GM12878 (cell line): ENCODE measurements around the gene MAN1A1. TPM values are rescaled to one million over a fixed set of nuclear protein-coding genes. Genes with fewer than 3 reads are reported as not detected.
A peak's percentile ranks its signal among the peaks of the same experiment; 100 is the strongest.

Experiments used
- ATAC-seq: fragments of 200-7000 bp; cut with Tn5 transposase; 3 replicates; pipeline ENCODE4 v1.9.1; 2020; ENCODE audit warnings: mild to moderate bottlenecking, moderate library complexity
- BruUV-seq: library from RNA; stranded (reverse); fragments of 400-500 nt; replicated peaks from 2 replicates; lab custom pipeline; 2021; lab: Mats Ljungman, UMichigan
- CTCF ChIA-PET: fragments of 300-600 bp; sonication (Branson Sonifier 250); formaldehyde crosslinking; extraction: SDS; loops from one replicate; lab custom pipeline; 2021; ENCODE audit warnings: inconsistent platforms; lab: Yijun Ruan, JAX
- POLR2A ChIA-PET: fragments of 350-600 bp; formaldehyde crosslinking; extraction: SDS; loops from one replicate; lab custom pipeline; 2021; ENCODE audit warnings: inconsistent platforms; lab: Charles Lee
- RAD21 ChIA-PET: fragments of 300-600 bp; sonication (Branson Sonifier 250); formaldehyde crosslinking; loops from one replicate; lab custom pipeline; 2023; ENCODE audit warnings: antibody characterized with exemption; ENCODE audit not compliant: unreplicated experiment; lab: Charles Lee
- SMC1A ChIA-PET: fragments of 300-600 bp; sonication (Branson Sonifier 250); formaldehyde crosslinking; loops from one replicate; lab custom pipeline; 2023; ENCODE audit not compliant: unreplicated experiment, uncharacterized antibody; lab: Charles Lee
- DNase-seq: peaks from one replicate; pipeline ENCODE4 v3.0.0-alpha.2; 2011; ENCODE audit warnings: low read depth, low spot score
- FAIRE-seq: peaks from 3 replicates; lab custom pipeline; 2011; peaks lifted over from hg19 to GRCh38; lab: Jason Lieb, UNC
- H2AFZ ChIP-seq: 2 replicates; pipeline ENCODE4 v1.6.0; 2011; ENCODE audit warnings: low read depth, low read length, control low read depth; ENCODE audit not compliant: control insufficient read depth
- H3K27ac ChIP-seq: 2 replicates; pipeline ENCODE4 v1.5.1; 2011; ENCODE audit warnings: control low read depth; ENCODE audit not compliant: control insufficient read depth, insufficient read depth
- H3K27me3 ChIP-seq, 2 experiments: replicated peaks in 1 of 2; 2 replicates each; pipeline versions ENCODE4 v1.6.0 to v1.6.1; 2011; ENCODE audit warnings: low read length in 1 of 2; ENCODE audit not compliant: control insufficient read depth in 2 of 2, insufficient read depth in 2 of 2
- H3K36me3 ChIP-seq, 2 experiments: 2 replicates each; pipeline ENCODE4 v1.5.1; 2011; ENCODE audit warnings: low read length in 1 of 2; ENCODE audit not compliant: control insufficient read depth in 2 of 2, insufficient read depth in 2 of 2
- H3K4me1 ChIP-seq: 2 replicates; pipeline ENCODE4 v1.6.1; 2011; ENCODE audit warnings: mild to moderate bottlenecking, low read length, moderate library complexity, mixed read lengths; ENCODE audit not compliant: control insufficient read depth, insufficient read depth
- H3K4me2 ChIP-seq: 2 replicates; pipeline ENCODE4 v1.6.0; 2011; ENCODE audit warnings: control low read depth; ENCODE audit not compliant: control insufficient read depth, insufficient read depth
- H3K4me3 ChIP-seq: fragments of 200-600 bp; sonication (generic); 2 replicates; pipeline ENCODE4 v1.5.1; 2016
- H3K79me2 ChIP-seq: 2 replicates; pipeline ENCODE4 v1.6.0; 2011; ENCODE audit warnings: low read length; ENCODE audit not compliant: control insufficient read depth, insufficient read depth
- H3K9ac ChIP-seq: 2 replicates; pipeline ENCODE4 v1.8.0; 2011; ENCODE audit warnings: low read length, control low read depth, mixed read lengths; ENCODE audit not compliant: control insufficient read depth, insufficient read depth
- H3K9me3 ChIP-seq: replicated peaks from 3 replicates; pipeline ENCODE4 v1.5.1; 2011; ENCODE audit warnings: mild to moderate bottlenecking, low read length; ENCODE audit not compliant: control insufficient read depth, insufficient read depth
- H4K20me1 ChIP-seq: 2 replicates; pipeline ENCODE4 v1.6.0; 2011; ENCODE audit not compliant: control insufficient read depth, insufficient read depth
- ATF2 ChIP-seq: IDR thresholded peaks from 2 replicates; pipeline ENCODE4 v1.6.1; 2012; ENCODE audit warnings: low read length, inconsistent platforms
- ATF7 ChIP-seq: fragments of 450-650 bp; IDR thresholded peaks from 2 replicates; pipeline ENCODE4 v1.6.1; 2016; ENCODE audit warnings: low read depth, mild to moderate bottlenecking
- CREB1 ChIP-seq: IDR thresholded peaks from 2 replicates; pipeline ENCODE4 v1.6.1; 2012; ENCODE audit warnings: low read depth, mild to moderate bottlenecking, inconsistent platforms
- CREM ChIP-seq: IDR thresholded peaks from 2 replicates; pipeline ENCODE4 v1.6.1; 2014; ENCODE audit warnings: antibody characterized with exemption, low read depth
- EP300 ChIP-seq, 2 experiments: fragments of 150-350 bp in 1 of 2; IDR thresholded peaks; 2 replicates each; pipeline ENCODE4 v1.6.1; 2011 to 2012; ENCODE audit warnings: low read depth in 2 of 2, low read length in 2 of 2, borderline replicate concordance in 1 of 2, improper control_type of control experiment in 1 of 2, inconsistent platforms in 1 of 2; ENCODE audit not compliant: control insufficient read depth in 1 of 2
- FOXM1 ChIP-seq: IDR thresholded peaks from 2 replicates; pipeline ENCODE4 v1.6.1; 2012; ENCODE audit warnings: low read depth, mild to moderate bottlenecking, inconsistent platforms, low read length, moderate library complexity
- GATAD2B ChIP-seq: fragments of 450-650 bp; conservative IDR thresholded peaks from 2 replicates; pipeline ENCODE4 v1.6.1; 2017; ENCODE audit warnings: low read depth, mild to moderate bottlenecking, moderate library complexity
- JUNB ChIP-seq: IDR thresholded peaks from 2 replicates; pipeline ENCODE4 v1.6.1; 2016; ENCODE audit warnings: antibody characterized with exemption, mild to moderate bottlenecking
- MTA2 ChIP-seq: fragments of 450-650 bp; IDR thresholded peaks from 2 replicates; pipeline ENCODE4 v1.6.1; 2016; ENCODE audit warnings: low read depth, mild to moderate bottlenecking, moderate library complexity
- NFIC ChIP-seq: IDR thresholded peaks from 2 replicates; pipeline ENCODE4 v1.6.1; 2012; ENCODE audit warnings: low read depth, mild to moderate bottlenecking, inconsistent platforms, low read length, moderate library complexity
- RUNX3 ChIP-seq: IDR thresholded peaks from 2 replicates; pipeline ENCODE4 v1.6.1; 2012; ENCODE audit warnings: low read length, inconsistent platforms
- SRF ChIP-seq, 2 experiments: IDR thresholded peaks; 2 replicates each; pipeline ENCODE4 v1.6.1; 2011; ENCODE audit warnings: low read depth in 2 of 2, low read length in 2 of 2, mild to moderate bottlenecking in 1 of 2, moderate library complexity in 1 of 2
- TCF7 ChIP-seq: IDR thresholded peaks from 2 replicates; pipeline ENCODE4 v1.6.1; 2014; ENCODE audit warnings: antibody characterized with exemption, borderline replicate concordance
- ZBTB4 ChIP-seq: fragments of 450-650 bp; formaldehyde crosslinking; IDR thresholded peaks from 2 replicates; pipeline ENCODE4 v1.4.0; 2022; ENCODE audit warnings: mild to moderate bottlenecking, moderate library complexity
- WGBS: methylation state at CpG from one replicate; pipeline ENCODE4 v1.1.6; 2016; ENCODE audit warnings: low lambda C conversion rate; ENCODE audit not compliant: insufficient replicate concordance, insufficient coverage; ENCODE audit errors: missing lambda C conversion rate; 5-methylcytosine and 5-hydroxymethylcytosine counted together
- in situ Hi-C: fragments of 300-500 bp; cut with MboI; formaldehyde crosslinking; loops from 9 replicates; pipeline ENCODE4 v1.14.3; 2018; ENCODE audit warnings: mixed read lengths
- intact Hi-C: fragments of 100-400 bp; cut with micrococcal nuclease; formaldehyde crosslinking; loops from one replicate; pipeline ENCODE4 v1.14.2; 2022; ENCODE audit not compliant: unreplicated experiment
- polyA plus RNA-seq, 11 experiments: library from polyadenylated mRNA; depleted of rRNA in 4 of 11; unstranded in 6 of 11; stranded (reverse) in 5 of 11; fragments of >200 nt; fragmentation: Nextera tagmentation in 4 of 11; fragmentation: Illumina TruSeq in 1 of 11; extraction: Ambion mirVana in 4 of 11; extraction: Trizol in 1 of 11; gene quantifications; 1 replicate in 1 of 11; 2 replicates in 10 of 11; pipeline versions ENCODE4 v1.2.1 to v1.2.3, GENCODE V29; 2011 to 2016; ENCODE audit warnings: inconsistent platforms in 2 of 11, missing spikeins in 2 of 11, low read depth in 1 of 11
- total RNA-seq, 4 experiments: library from RNA; depleted of rRNA in 3 of 4; stranded (reverse); fragments of >200 nt in 3 of 4; fragmentation: Illumina TruSeq in 1 of 4; extraction: Trizol in 1 of 4; gene quantifications; 2 replicates each; pipeline versions ENCODE4 v1.2.1 to v1.2.3, GENCODE V29; 2013 to 2021

Gene MAN1A1
- total and polyA plus RNA-seq, 10 of the 15 experiments (the other 5 are each of a cell fraction or from before 2014, with no cell fraction given), result 5.4 to 28.1 (median 19.5) TPM

GRCh38 chr6:119296036-119297035 lies 53.2 kb downstream of the MAN1A1 start (continued):
- TF ChIP-seq TCF7 (no peak), GATAD2B (no peak)

GRCh38 chr6:119294984-119295383 lies 54.6 kb downstream of the MAN1A1 start:
- intact Hi-C loops (no loop called here), in situ Hi-C loops (no loop called here)
- H3K4me3 ChIP-seq, result no peak overlapping the region
- H3K27me3 ChIP-seq, result no peaks in the 10 kb centered on the region
- ATAC-seq (peak; percentile 96), DNase-seq (no peak), FAIRE-seq (no peak)
- H3K9me3 ChIP-seq, result no peaks in the 10 kb centered on the region
- RAD21 ChIA-PET, result interaction anchor here (0.9 to 1.4 kb wide), 3 partner anchors 19 to 86 kb away, joined by 3 to 8 read pairs (median 3); no protein-coding TSS in a partner anchor
- POLR2A ChIA-PET, result interaction anchor here (0.9 kb wide), 1 partner anchor 19 kb away, joined by 4 read pairs; no protein-coding TSS in a partner anchor
- WGBS, result 54% methylated on average over 4 of the region's 4 CpGs
- BruUV-seq, result no TSS peak
- H2AFZ ChIP-seq, result no peak overlapping the region
- 0 out of 2 replicates have a peak, but pooled peaks have one; percentile 35 for TF ChIP-seq MTA2
- peak; percentile 80 for TF ChIP-seq ATF7
- no peak for TF ChIP-seq SRF (IDR thresholded peaks at IDR 0.05; ENCODE audit: low read depth in 2 of 2, low read length in 2 of 2)
- no peak for TF ChIP-seq ZBTB4 (CRISPR knock-in tag)
- TF ChIP-seq CREM, result 0 out of 2 replicates have a peak, but pooled peaks have one; percentile 48
- peak; percentile 29 to 48; a peak in 2 of 4 replicates for TF ChIP-seq EP300 (IDR thresholded peaks at IDR 0.05; ENCODE audit: borderline replicate concordance in 1 of 2, control insufficient read depth in 1 of 2, low read depth in 2 of 2, low read length in 2 of 2)
- peak; percentile 16; the same call in 1 of the 2 replicates for TF ChIP-seq NFIC
- TF ChIP-seq ATF2, result 0 out of 2 replicates have a peak, but pooled peaks have one; percentile 31
- peak; percentile 66 for TF ChIP-seq JUNB
- TF ChIP-seq FOXM1, result no peak
- TF ChIP-seq RUNX3, result peak; percentile 47; the same call in 1 of the 2 replicates
- peak; percentile 78 for TF ChIP-seq CREB1
- CTCF ChIA-PET, result interaction anchor here (1.2 to 1.3 kb wide), 3 partner anchors 10 to 48 kb away, joined by 3 to 8 read pairs (median 3); no protein-coding TSS in a partner anchor
- peaks cover 0 to 2% of the 10 kb centered on the region in 2 experiments; a peak in 1 of 4 replicates for H3K36me3 ChIP-seq
- H4K20me1 ChIP-seq, result no peaks in the 10 kb centered on the region
- H3K27ac ChIP-seq, result no peak overlapping the region
- H3K4me2 ChIP-seq, result no peak overlapping the region
- no peaks in the 10 kb centered on the region for H3K79me2 ChIP-seq
- no peak overlapping the region for H3K9ac ChIP-seq
- H3K4me1 ChIP-seq, result no peaks in the 10 kb centered on the region
- SMC1A ChIA-PET, result interaction anchor here (0.5 to 1.4 kb wide), 13 partner anchors 13 to 700 kb away, joined by 3 to 13 read pairs (median 3); no protein-coding TSS in a partner anchor
